ENCODE results near the gene KNOP1.

GRCh38 chr16:19766988-19767387 is 49.0 kb upstream of the KNOP1 start:
- TF ChIP-seq HDGF (IDR thresholded peaks at IDR 0.05; ENCODE audit: borderline replicate concordance) (no peak), ARNT (IDR thresholded peaks at IDR 0.05) (no peak), TARDBP (IDR thresholded peaks at IDR 0.05) (no peak), BHLHE40 (IDR thresholded peaks at IDR 0.05; ENCODE audit: borderline replicate concordance) (no peak), ELF4 (IDR thresholded peaks at IDR 0.05) (no peak), FOXM1 (IDR thresholded peaks at IDR 0.05; ENCODE audit: borderline replicate concordance) (no peak), SP1 (IDR thresholded peaks at IDR 0.05) (no peak), SUZ12 (IDR thresholded peaks at IDR 0.05) (no peak), LEF1 (IDR thresholded peaks at IDR 0.05; ENCODE audit: borderline replicate concordance) (no peak), FOXA1 (IDR thresholded peaks at IDR 0.05) (no peak)
